Epithelial cell of esophagus (primary cell): Measurements from ENCODE around the gene HLA-DQB1.

Experiments
- DNase-seq: peaks from one replicate; pipeline ENCODE4 v3.0.0; 2010; ENCODE audit warnings: low read depth
- H3K4me3 ChIP-seq: 2 replicates; pipeline ENCODE4 v1.5.1; 2011; ENCODE audit warnings: mild to moderate bottlenecking, low read length, control low read depth
- TF ChIP-seq, protein P1 (sequence below): IDR thresholded peaks from 2 replicates; pipeline ENCODE4 v1.5.1; 2011; ENCODE audit warnings: low read depth, mild to moderate bottlenecking, low read length, control low read depth, inconsistent platforms; ENCODE audit not compliant: insufficient read depth; ENCODE audit errors: missing control alignments

HLA-DQB1 gene

GRCh38 chr6:32624565-32624964 is 41.9 kb downstream of the HLA-DQB1 start:
- DNase-seq = no peak
- H3K4me3 ChIP-seq = no peak overlapping the region
- TF ChIP-seq, protein P1, sequence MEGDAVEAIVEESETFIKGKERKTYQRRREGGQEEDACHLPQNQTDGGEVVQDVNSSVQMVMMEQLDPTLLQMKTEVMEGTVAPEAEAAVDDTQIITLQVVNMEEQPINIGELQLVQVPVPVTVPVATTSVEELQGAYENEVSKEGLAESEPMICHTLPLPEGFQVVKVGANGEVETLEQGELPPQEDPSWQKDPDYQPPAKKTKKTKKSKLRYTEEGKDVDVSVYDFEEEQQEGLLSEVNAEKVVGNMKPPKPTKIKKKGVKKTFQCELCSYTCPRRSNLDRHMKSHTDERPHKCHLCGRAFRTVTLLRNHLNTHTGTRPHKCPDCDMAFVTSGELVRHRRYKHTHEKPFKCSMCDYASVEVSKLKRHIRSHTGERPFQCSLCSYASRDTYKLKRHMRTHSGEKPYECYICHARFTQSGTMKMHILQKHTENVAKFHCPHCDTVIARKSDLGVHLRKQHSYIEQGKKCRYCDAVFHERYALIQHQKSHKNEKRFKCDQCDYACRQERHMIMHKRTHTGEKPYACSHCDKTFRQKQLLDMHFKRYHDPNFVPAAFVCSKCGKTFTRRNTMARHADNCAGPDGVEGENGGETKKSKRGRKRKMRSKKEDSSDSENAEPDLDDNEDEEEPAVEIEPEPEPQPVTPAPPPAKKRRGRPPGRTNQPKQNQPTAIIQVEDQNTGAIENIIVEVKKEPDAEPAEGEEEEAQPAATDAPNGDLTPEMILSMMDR = no peak

- TF ChIP-seq, protein P1 = no peak
- no peak overlapping the region for H3K4me3 ChIP-seq
- DNase-seq = no peak
Measured at GRCh38 chr6:32623693-32624092, 42.8 kb downstream of the HLA-DQB1 start.

- no peak overlapping the region for H3K4me3 ChIP-seq
- peak; percentile 8 for DNase-seq
- TF ChIP-seq, protein P1 = no peak
Measured at GRCh38 chr6:32622545-32623401, 43.7 kb downstream of the HLA-DQB1 start.

- DNase-seq = no peak
- TF ChIP-seq, protein P1 = no peak
- no peak overlapping the region for H3K4me3 ChIP-seq
Measured at GRCh38 chr6:32621372-32621771, 45.1 kb downstream of the HLA-DQB1 start.

- no peak for DNase-seq
- TF ChIP-seq, protein P1 = no peak
- no peak overlapping the region for H3K4me3 ChIP-seq
Measured at GRCh38 chr6:32617751-32618150, 48.7 kb downstream of the HLA-DQB1 start.

GRCh38 chr6:32615885-32616532 is 50.4 kb downstream of the HLA-DQB1 start:
- TF ChIP-seq, protein P1 = no peak
- no peak for DNase-seq
- no peak overlapping the region for H3K4me3 ChIP-seq
